H1 (cell line): Measurements from ENCODE around the gene ZC3H6. TPM values are rescaled to one million over a fixed set of nuclear protein-coding genes. Genes with fewer than 3 reads are reported as not detected.

Experiments used
- CEBPB ChIP-seq: IDR thresholded peaks from 2 replicates; pipeline ENCODE4 v1.6.1; 2012; ENCODE audit warnings: low read depth, low read length
- CHD1 ChIP-seq: IDR thresholded peaks from 2 replicates; pipeline ENCODE4 v1.6.1; 2012; ENCODE audit warnings: low read depth, low read length, improper control_type of control experiment
- CHD2 ChIP-seq: IDR thresholded peaks from 2 replicates; pipeline ENCODE4 v1.6.1; 2012; ENCODE audit warnings: low read length, improper control_type of control experiment
- CREB1 ChIP-seq: IDR thresholded peaks from 2 replicates; pipeline ENCODE4 v1.6.1; 2012; ENCODE audit warnings: inconsistent platforms
- E2F6 ChIP-seq: IDR thresholded peaks from 2 replicates; pipeline ENCODE4 v1.6.1; 2012; ENCODE audit warnings: inconsistent platforms
- FOSL1 ChIP-seq: IDR thresholded peaks from 2 replicates; pipeline ENCODE4 v1.6.1; 2011; ENCODE audit warnings: mild to moderate bottlenecking, low read depth, low read length, moderate library complexity; ENCODE audit not compliant: insufficient read depth
- GABPA ChIP-seq: IDR thresholded peaks from 2 replicates; pipeline ENCODE4 v1.6.1; 2011; ENCODE audit warnings: mild to moderate bottlenecking, low read length, moderate library complexity, borderline replicate concordance; ENCODE audit not compliant: insufficient read depth
- HDAC2 ChIP-seq, 2 experiments: fragments of 300-600 bp in 1 of 2; sonication (generic) in 1 of 2; IDR thresholded peaks; 2 replicates each; pipeline ENCODE4 v1.6.1; 2011 to 2012; ENCODE audit warnings: low read depth in 2 of 2, low read length in 2 of 2, mild to moderate bottlenecking in 2 of 2, moderate library complexity in 2 of 2, borderline replicate concordance in 1 of 2, inconsistent platforms in 1 of 2
- JUN ChIP-seq: IDR thresholded peaks from 2 replicates; pipeline ENCODE4 v1.6.1; 2011; ENCODE audit warnings: low read depth, mild to moderate bottlenecking, improper control_type of control experiment, low read length
- MAX ChIP-seq: IDR thresholded peaks from 2 replicates; pipeline ENCODE4 v1.6.1; 2012; ENCODE audit warnings: inconsistent platforms
- PHF8 ChIP-seq: fragments of 200-600 bp; sonication (generic); conservative IDR thresholded peaks from 2 replicates; pipeline ENCODE4 v1.7.1; 2012; ENCODE audit warnings: low read depth, mild to moderate bottlenecking, inconsistent platforms, low read length, moderate library complexity
- POLR2A ChIP-seq, 2 experiments: IDR thresholded peaks; 1 replicate in 1 of 2; 2 replicates in 1 of 2; pipeline ENCODE4 v1.6.1; 2011; ENCODE audit warnings: low read depth in 2 of 2, low read length in 2 of 2, mild to moderate bottlenecking in 2 of 2; ENCODE audit errors: control extremely low read depth in 1 of 2
- POLR2AphosphoS5 ChIP-seq: IDR thresholded peaks from 2 replicates; pipeline ENCODE4 v1.6.1; 2011; ENCODE audit warnings: low read depth, low read length
- RFX5 ChIP-seq: IDR thresholded peaks from 2 replicates; pipeline ENCODE4 v1.6.1; 2011; ENCODE audit warnings: low read depth, low read length, improper control_type of control experiment, borderline replicate concordance
- SAP30 ChIP-seq: fragments of 300-600 bp; sonication (generic); IDR thresholded peaks from 2 replicates; pipeline ENCODE4 v1.7.1; 2012; ENCODE audit warnings: low read length, moderate library complexity, mild to moderate bottlenecking, inconsistent platforms; ENCODE audit not compliant: insufficient read depth, insufficient replicate concordance
- SIN3A ChIP-seq, 2 experiments: IDR thresholded peaks in 1 of 2; conservative IDR thresholded peaks in 1 of 2; 2 replicates each; pipeline ENCODE4 v1.6.1; 2011 to 2012; ENCODE audit warnings: low read length in 2 of 2, improper control_type of control experiment in 1 of 2, low read depth in 1 of 2, mild to moderate bottlenecking in 1 of 2
- SIRT6 ChIP-seq: IDR thresholded peaks from one replicate; pipeline ENCODE4 v1.7.1; 2012; ENCODE audit warnings: low read length, inconsistent platforms
- SP1 ChIP-seq: IDR thresholded peaks from 2 replicates; pipeline ENCODE4 v1.6.1; 2011; ENCODE audit warnings: low read depth, low read length
- SP2 ChIP-seq: IDR thresholded peaks from 2 replicates; pipeline ENCODE4 v1.6.1; 2012; ENCODE audit warnings: mild to moderate bottlenecking, low read length, inconsistent platforms
- SP4 ChIP-seq: IDR thresholded peaks from 2 replicates; pipeline ENCODE4 v1.6.1; 2012; ENCODE audit warnings: low read length, inconsistent platforms
- TAF1 ChIP-seq: IDR thresholded peaks from 2 replicates; pipeline ENCODE4 v1.6.1; 2011; ENCODE audit warnings: mild to moderate bottlenecking, low read depth, low read length
- TAF7 ChIP-seq: optimal IDR thresholded peaks from 2 replicates; pipeline ENCODE3; 2011; ENCODE audit warnings: low read depth, mild to moderate bottlenecking, inconsistent platforms, low read length, moderate library complexity, borderline replicate concordance
- TBP ChIP-seq: IDR thresholded peaks from 2 replicates; pipeline ENCODE4 v1.6.1; 2011; ENCODE audit warnings: low read depth, low read length, improper control_type of control experiment
- TEAD4 ChIP-seq: IDR thresholded peaks from 2 replicates; pipeline ENCODE4 v1.6.1; 2012; ENCODE audit warnings: low read depth, low read length, inconsistent platforms, mixed read lengths
- YY1 ChIP-seq: IDR thresholded peaks from 2 replicates; pipeline ENCODE4 v1.6.1; 2011; ENCODE audit warnings: low read depth, mild to moderate bottlenecking, low read length
- ZNF274 ChIP-seq: IDR thresholded peaks from 2 replicates; pipeline ENCODE4 v1.7.0; 2012; ENCODE audit warnings: low read length, borderline replicate concordance; ENCODE audit errors: extremely low read depth
- polyA plus RNA-seq, 7 experiments: library from polyadenylated mRNA; depleted of rRNA in 3 of 7; stranded (reverse) in 5 of 7; unstranded in 2 of 7; fragments of >200 nt in 5 of 7; fragments of 200-250 nt in 2 of 7; gene quantifications; 1 replicate in 5 of 7; 2 replicates in 1 of 7; 4 replicates in 1 of 7; pipeline versions ENCODE4 v1.2.1 to v1.2.3, GENCODE V29; 2011 to 2013; ENCODE audit warnings: missing spikeins in 2 of 7, mixed read lengths in 2 of 7
- total RNA-seq: library from RNA; stranded (reverse); fragmentation: NEBNext Ultra II Directional; extraction: Animal tissue kit (Norgen Biotek cat#: 25700); gene quantifications from 2 replicates; pipeline ENCODE4 v1.2.1, GENCODE V29; 2021

ZC3H6 gene
- total and polyA plus RNA-seq, 2 of the 8 experiments (the other 6 are each of a cell fraction or from before 2014, with no cell fraction given), result 1.4 to 6.9 TPM

GRCh38 chr2:112275311-112275886, at the start of gene ZC3H6 (continued):
- TF ChIP-seq SAP30 (no peak), TEAD4 (no peak; the same call in 1 of the 2 replicates), CREB1 (peak; percentile 76), GABPA (no peak), TAF7 (peak; percentile 91), TBP (peak; percentile 96), SP4 (peak; percentile 77; the same call in 1 of the 2 replicates), SIRT6 (no peak), SP1 (peak; percentile 95), POLR2AphosphoS5 (peak; percentile 97), JUN (no peak), CHD2 (peak; percentile 97), TAF1 (peak; percentile 99), E2F6 (no peak; the same call in 1 of the 2 replicates), PHF8 (peak; percentile 94), MAX (peak; percentile 77; the same call in 1 of the 2 replicates), SP2 (peak; percentile 68), HDAC2 (IDR thresholded peaks at IDR 0.05; ENCODE audit: borderline replicate concordance in 1 of 2, low read depth in 2 of 2, low read length in 2 of 2) (peak; percentile 18 to 43; a peak in 1 of 4 replicates), YY1 (peak; percentile 99), SIN3A (conservative IDR thresholded peaks at IDR 0.05 in 1 of 2, IDR thresholded peaks at IDR 0.05 in 1 of 2; ENCODE audit: low read depth in 1 of 2, low read length in 2 of 2) (peak; percentile 35 to 48; a peak in 1 of 4 replicates), FOSL1 (0 out of 2 replicates have a peak, but pooled peaks have one; percentile 20), CHD1 (no peak), POLR2A (IDR thresholded peaks at IDR 0.05; ENCODE audit: control extremely low read depth in 1 of 2, low read depth in 2 of 2, low read length in 2 of 2) (peak; percentile 95), ZNF274 (no peak), RFX5 (no peak), CEBPB (no peak)
